Bronchial epithelial cell (primary cell): ENCODE measurements around the gene SCLY. TPM values are rescaled to one million over a fixed set of nuclear protein-coding genes. Genes with fewer than 3 reads are reported as not detected.
"Not testable (repeated sequence)": the region's sequence is repeated elsewhere in the genome, so short reads cannot be mapped to it uniquely, and the experiment has no call there.

Experiments
- DNase-seq: peaks from one replicate; pipeline ENCODE4 v3.0.0-alpha.2; 2010; ENCODE audit warnings: low read depth
- FAIRE-seq: peaks from 2 replicates; lab custom pipeline; 2011; peaks lifted over from hg19 to GRCh38; lab: Jason Lieb, UNC
- H3K27me3 ChIP-seq: 2 replicates; pipeline ENCODE4 v1.5.1; 2011; ENCODE audit warnings: low read length; ENCODE audit not compliant: control insufficient read depth, insufficient read depth
- H3K36me3 ChIP-seq: 2 replicates; pipeline ENCODE4 v1.5.1; 2011; ENCODE audit warnings: low read length; ENCODE audit not compliant: control insufficient read depth, insufficient read depth
- H3K4me3 ChIP-seq: 2 replicates; pipeline ENCODE4 v1.5.1; 2011; ENCODE audit warnings: mild to moderate bottlenecking, low read depth, low read length, control low read depth
- CTCF ChIP-seq: IDR thresholded peaks from 2 replicates; pipeline ENCODE4 v1.5.1; 2011; ENCODE audit warnings: mild to moderate bottlenecking, moderate library complexity, low read length, control low read depth, inconsistent platforms; ENCODE audit not compliant: insufficient read depth, severe bottlenecking
- total RNA-seq: library from RNA; depleted of rRNA; stranded (reverse); fragments of >200 nt; gene quantifications from 2 replicates; pipeline ENCODE4 v1.2.1, GENCODE V29; 2014

The SCLY gene
- total RNA-seq, 1 donor from 2014 or later: 12.6 TPM

DNA sequence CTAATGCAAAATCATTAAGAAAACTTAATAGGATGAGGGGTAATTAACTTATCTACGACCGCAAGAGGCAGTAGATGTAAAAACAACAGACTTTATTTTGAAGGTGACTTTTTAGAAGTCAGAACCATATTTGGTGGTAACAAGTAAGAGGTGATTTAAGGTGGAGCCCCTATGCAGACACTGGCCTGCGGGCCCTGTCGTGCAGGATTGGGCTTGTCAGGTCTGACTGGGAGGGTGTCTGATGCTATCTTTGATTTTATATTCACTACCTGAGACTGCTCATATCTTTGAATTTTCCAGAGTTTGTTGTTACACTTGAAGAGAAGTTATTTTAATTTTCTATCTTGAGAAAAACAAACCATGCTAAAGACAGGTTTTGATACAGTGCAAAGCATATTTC, 29.1 kb upstream of the SCLY start:
- H3K36me3 ChIP-seq: peaks cover 17% of the 10 kb centered on the region
- H3K4me3 ChIP-seq: no peak overlapping the region
- no peaks in the 10 kb centered on the region for H3K27me3 ChIP-seq
- FAIRE-seq (no peak), DNase-seq (no peak)
- no peak for TF ChIP-seq CTCF

DNA sequence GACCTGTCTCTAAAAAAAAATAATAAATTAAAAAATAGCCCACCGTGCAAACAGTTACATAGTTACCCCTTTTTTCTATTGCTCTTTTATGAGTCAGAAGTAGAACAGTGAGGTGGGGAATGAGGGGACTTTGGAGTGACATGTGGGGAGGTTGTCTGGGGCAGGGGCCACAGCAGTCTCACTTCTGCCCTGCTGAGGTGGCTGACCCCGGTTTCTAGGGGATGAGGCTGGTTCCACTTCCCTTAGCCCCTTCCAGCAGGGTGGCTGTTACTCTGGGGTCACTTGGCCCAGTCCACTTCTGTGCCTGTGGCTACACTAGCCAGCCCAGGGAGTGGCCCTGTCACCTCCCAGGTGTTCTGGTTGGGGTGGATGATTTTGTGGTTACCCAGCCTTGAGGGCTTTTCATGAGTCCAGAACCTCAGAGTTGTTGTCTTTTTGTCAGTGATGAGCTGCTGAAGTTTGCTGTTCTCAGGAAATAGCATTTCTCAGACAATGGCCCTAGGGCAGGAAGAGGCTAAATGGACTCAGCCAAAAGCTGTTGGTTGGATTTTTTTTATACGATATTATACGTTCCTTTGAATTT, 28.0 kb upstream of the SCLY start:
- DNase-seq (no peak), FAIRE-seq (no peak)
- no peak for TF ChIP-seq CTCF
- Histone ChIP-seq H3K4me3 (no peak overlapping the region), H3K36me3 (peaks cover 16% of the 10 kb centered on the region), H3K27me3 (no peaks in the 10 kb centered on the region)

DNA sequence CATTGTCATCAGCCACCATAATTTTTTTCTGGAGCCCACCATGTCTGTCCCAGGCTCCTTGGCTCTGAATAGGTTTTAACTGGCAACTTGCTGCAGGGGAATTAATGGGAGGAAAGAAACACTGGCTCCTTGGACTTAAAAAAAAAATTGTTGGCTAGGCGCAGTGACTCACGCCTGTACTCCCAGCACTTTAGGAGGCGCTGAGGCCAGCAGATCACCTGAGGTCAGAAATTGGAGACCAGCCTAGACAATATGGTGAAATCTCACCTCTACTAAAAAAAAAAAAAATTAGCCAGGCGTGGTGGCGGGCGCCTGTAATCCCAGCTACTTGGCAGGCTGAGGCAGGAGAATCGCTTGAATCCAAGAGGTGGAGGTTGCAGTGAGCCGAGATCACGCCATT, 26.8 kb upstream of the SCLY start:
- peaks cover 23% of the 10 kb centered on the region for H3K36me3 ChIP-seq
- not testable (repeated sequence) for DNase-seq, FAIRE-seq

GRCh38 chr2:238038203-238038602, 22.6 kb upstream of the SCLY start:
- Histone ChIP-seq H3K4me3 (no peak overlapping the region), H3K27me3 (no peaks in the 10 kb centered on the region), H3K36me3 (peaks cover 23% of the 10 kb centered on the region)
- no peak for DNase-seq
- no peak for TF ChIP-seq CTCF
- FAIRE-seq: no peak

More for the DNA sequence above, 26.8 kb upstream of the SCLY start:
- not testable (repeated sequence) for H3K4me3 ChIP-seq, H3K27me3 ChIP-seq

GRCh38 chr2:238039151-238039550, 21.6 kb upstream of the SCLY start:
- no peak overlapping the region for H3K4me3 ChIP-seq
- H3K27me3 ChIP-seq: no peaks in the 10 kb centered on the region
- DNase-seq: no peak
- no peak for TF ChIP-seq CTCF
- H3K36me3 ChIP-seq: peaks cover 25% of the 10 kb centered on the region
- no peak for FAIRE-seq

DNA sequence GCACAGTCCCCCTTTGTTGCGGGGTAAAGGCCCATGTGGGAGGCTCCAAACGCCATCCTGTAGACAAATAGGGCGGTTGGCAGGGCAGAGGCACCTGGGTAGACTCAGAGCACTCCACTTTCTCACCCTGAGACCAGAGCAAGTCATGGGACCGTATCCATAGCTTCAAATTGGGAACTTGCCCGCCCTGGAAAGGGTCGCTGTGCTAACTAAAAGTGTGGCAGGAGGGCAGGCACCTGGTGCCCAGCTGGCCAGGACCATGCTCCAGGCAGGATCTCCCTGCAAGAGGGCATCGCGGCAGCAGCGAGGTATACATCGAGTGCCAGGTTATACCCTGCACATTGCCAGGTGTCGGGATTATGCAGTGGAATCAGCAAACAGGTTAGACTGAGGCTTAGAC, 20.8 kb upstream of the SCLY start:
- Histone ChIP-seq H3K36me3 (peaks cover 25% of the 10 kb centered on the region), H3K27me3 (no peaks in the 10 kb centered on the region), H3K4me3 (no peak overlapping the region)
- no peak for FAIRE-seq
- no peak for TF ChIP-seq CTCF
- DNase-seq: no peak
